ENCODE data around the gene MSMB.

Gene MSMB

GRCh38 chr10:46035923-46036849, 9.9 kb downstream of the MSMB start:
- no peak for DNase-seq

- no peak for DNase-seq
Measured at GRCh38 chr10:46033602-46034011, 12.5 kb downstream of the MSMB start.

- no peak for DNase-seq
Measured at GRCh38 chr10:46031648-46032532, 14.2 kb downstream of the MSMB start.

GRCh38 chr10:46030091-46030937, 15.8 kb downstream of the MSMB start, which contains the start of gene NCOA4:
Gene NCOA4 (minus strand): TSS chr10:46030623. CDS start chr10:46016680, 13,943 bp downstream.
- peak; percentile 34 to 97 (median 89) for DNase-seq

GRCh38 chr10:46029461-46030030, 16.5 kb downstream of the MSMB start:
- DNase-seq = no peak

GRCh38 chr10:46028584-46029460, 17.2 kb downstream of the MSMB start:
- peak in 2 of 56 donors; percentile 6 to 8 for DNase-seq

GRCh38 chr10:46026106-46026505, 20.0 kb downstream of the MSMB start:
- DNase-seq = no peak

GRCh38 chr10:46025406-46025805, 20.7 kb downstream of the MSMB start:
- DNase-seq = no peak

GRCh38 chr10:46024948-46025347, 21.1 kb downstream of the MSMB start:
- no peak for DNase-seq

GRCh38 chr10:46022978-46023702, 22.9 kb downstream of the MSMB start:
- DNase-seq = peak; percentile 35 to 92 (median 80)

GRCh38 chr10:46020344-46020657, 25.8 kb downstream of the MSMB start:
- DNase-seq = no peak

- peak in 6 of 56 donors; percentile 2 to 26 (median 16) for DNase-seq
Measured at GRCh38 chr10:46019569-46020343, 26.3 kb downstream of the MSMB start.

GRCh38 chr10:46019177-46019528, 26.9 kb downstream of the MSMB start:
- DNase-seq = no peak

GRCh38 chr10:46018453-46019176, 27.5 kb downstream of the MSMB start:
- no peak for DNase-seq

- DNase-seq = no peak
Measured at GRCh38 chr10:46017733-46018132, 28.3 kb downstream of the MSMB start.

- no peak for DNase-seq
Measured at GRCh38 chr10:46016811-46017210, 29.3 kb downstream of the MSMB start.

- no peak for DNase-seq
Measured at GRCh38 chr10:46016190-46016589, 29.9 kb downstream of the MSMB start.

Measured in nucleus accumbens (tissue), 56 donors.